AG09309 (cell line): ENCODE data around the gene EMX1.

Source experiments
- DNase-seq: peaks from one replicate; pipeline ENCODE4 v3.0.0-alpha.2; 2010; ENCODE audit warnings: low read depth
- H3K4me3 ChIP-seq: 2 replicates; pipeline ENCODE4 v1.5.1; 2011; ENCODE audit warnings: mild to moderate bottlenecking, low read depth, low read length, moderate library complexity; ENCODE audit not compliant: control insufficient read depth
- TF ChIP-seq, protein P1 (sequence below): IDR thresholded peaks from 2 replicates; pipeline ENCODE4 v1.5.1; 2011; ENCODE audit warnings: mild to moderate bottlenecking, low read depth, low read length, inconsistent platforms; ENCODE audit not compliant: insufficient read depth, control insufficient read depth; ENCODE audit errors: missing control alignments

EMX1 gene

GRCh38 chr2:72942881-72943418, 25.6 kb downstream of the EMX1 start:
- no peak overlapping the region for H3K4me3 ChIP-seq
- TF ChIP-seq, protein P1, sequence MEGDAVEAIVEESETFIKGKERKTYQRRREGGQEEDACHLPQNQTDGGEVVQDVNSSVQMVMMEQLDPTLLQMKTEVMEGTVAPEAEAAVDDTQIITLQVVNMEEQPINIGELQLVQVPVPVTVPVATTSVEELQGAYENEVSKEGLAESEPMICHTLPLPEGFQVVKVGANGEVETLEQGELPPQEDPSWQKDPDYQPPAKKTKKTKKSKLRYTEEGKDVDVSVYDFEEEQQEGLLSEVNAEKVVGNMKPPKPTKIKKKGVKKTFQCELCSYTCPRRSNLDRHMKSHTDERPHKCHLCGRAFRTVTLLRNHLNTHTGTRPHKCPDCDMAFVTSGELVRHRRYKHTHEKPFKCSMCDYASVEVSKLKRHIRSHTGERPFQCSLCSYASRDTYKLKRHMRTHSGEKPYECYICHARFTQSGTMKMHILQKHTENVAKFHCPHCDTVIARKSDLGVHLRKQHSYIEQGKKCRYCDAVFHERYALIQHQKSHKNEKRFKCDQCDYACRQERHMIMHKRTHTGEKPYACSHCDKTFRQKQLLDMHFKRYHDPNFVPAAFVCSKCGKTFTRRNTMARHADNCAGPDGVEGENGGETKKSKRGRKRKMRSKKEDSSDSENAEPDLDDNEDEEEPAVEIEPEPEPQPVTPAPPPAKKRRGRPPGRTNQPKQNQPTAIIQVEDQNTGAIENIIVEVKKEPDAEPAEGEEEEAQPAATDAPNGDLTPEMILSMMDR = no peak
- DNase-seq = no peak

GRCh38 chr2:72943540-72944395, 26.4 kb downstream of the EMX1 start:
- no peak overlapping the region for H3K4me3 ChIP-seq
- TF ChIP-seq, protein P1 = no peak
- DNase-seq = no peak

DNA sequence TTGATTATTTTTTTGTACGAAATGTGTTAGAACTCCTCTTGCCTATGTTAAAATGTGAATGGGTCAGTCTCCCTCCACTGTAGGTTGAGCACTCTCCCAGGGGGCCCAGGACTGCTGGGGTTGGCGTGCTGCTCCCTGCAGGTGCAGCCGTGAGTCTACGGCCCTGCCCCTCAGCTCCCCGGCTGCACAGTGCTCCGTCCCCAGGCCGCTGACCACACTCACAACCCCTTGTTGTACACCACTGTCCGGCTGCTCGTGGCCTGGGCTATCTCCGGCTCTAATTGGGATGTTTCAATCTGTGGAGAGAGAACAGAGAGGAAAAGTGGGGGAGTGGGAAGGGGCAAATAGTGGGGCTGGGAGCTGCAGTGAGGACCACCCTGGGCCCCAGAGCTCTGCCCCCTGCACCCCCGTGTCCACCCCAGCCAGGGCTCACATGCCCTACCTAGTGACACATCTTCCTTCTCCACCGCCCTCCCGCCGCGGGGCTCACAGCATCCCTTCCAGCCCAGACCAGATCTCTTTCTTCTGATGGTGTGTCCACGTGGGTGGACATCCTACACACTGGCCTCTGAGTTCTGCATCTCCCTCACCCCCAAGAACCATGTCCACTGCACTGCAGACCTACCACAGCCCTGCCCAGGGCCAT, 27.6 kb downstream of the EMX1 start:
- TF ChIP-seq, protein P1 = no peak
- no peak overlapping the region for H3K4me3 ChIP-seq
- no peak for DNase-seq

- DNase-seq = no peak
- H3K4me3 ChIP-seq = no peak overlapping the region
- TF ChIP-seq, protein P1 = no peak
These were observed 28.2 kb downstream of the EMX1 start for GRCh38 chr2:72945450-72946019.

DNA sequence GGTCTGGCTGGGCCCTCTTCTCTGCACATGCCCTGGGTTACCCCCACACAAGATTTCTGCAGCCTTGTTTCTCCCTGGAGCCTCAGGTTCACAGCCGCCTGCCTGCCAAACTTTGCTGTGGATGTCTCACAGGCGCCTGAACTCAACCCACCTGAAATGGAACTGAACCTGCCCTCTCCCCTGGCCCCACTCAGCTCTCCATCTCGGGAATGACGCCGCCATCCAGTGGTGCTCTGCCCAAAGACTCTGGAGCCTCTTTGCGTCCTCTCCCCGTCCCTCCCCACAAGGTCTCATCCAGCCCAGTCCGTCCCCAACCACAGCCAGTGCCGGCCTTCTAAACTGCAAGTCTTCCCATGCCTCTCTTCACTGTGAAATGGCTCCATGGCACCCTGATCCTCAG, 29.1 kb downstream of the EMX1 start:
- no peak for DNase-seq
- TF ChIP-seq, protein P1 = no peak
- no peak overlapping the region for H3K4me3 ChIP-seq

GRCh38 chr2:72947952-72948830, 30.9 kb downstream of the EMX1 start:
- TF ChIP-seq, protein P1 = no peak
- H3K4me3 ChIP-seq = no peak overlapping the region
- DNase-seq = no peak
